Measurements from ENCODE around the gene UAP1L1.
A peak's percentile ranks its signal among the peaks of the same experiment; 100 is the strongest.

The UAP1L1 gene

DNA sequence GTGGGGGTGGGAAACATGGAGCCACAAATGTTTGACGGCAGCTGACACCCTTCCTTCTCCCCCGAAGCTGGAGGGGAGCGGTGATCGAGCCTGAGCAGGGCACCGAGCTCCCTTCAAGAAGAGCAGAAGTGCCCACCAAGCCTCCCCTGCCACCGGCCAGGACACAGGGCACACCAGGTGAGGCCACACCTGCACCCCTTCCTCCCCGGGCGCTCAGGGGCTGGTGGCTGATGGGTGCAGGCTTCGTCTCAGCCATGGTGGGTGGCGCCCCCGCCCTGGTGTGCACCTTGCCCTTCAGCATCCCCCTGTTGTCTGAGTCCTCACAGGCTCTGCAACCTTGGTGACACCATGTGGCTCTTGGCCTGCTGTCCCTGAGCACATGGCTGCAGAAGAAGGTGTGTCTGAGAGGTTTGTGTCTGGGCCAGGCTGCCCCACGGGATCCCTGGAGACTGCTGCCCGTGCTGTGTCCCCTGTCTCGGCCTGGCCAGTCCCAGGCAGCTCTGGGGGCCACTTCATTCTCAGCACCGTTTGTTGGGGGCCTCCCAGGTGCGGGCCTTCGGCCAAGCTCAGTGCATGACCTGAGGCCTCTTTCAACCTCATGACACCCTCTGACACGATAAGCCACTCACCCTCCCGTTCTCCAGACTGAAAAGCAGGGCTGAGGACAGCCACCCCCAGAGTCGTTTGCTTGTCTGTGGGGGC is 20.6 kb downstream of the UAP1L1 start:
- DNase-seq (ENCODE audit: low spot score), result no peak

DNA sequence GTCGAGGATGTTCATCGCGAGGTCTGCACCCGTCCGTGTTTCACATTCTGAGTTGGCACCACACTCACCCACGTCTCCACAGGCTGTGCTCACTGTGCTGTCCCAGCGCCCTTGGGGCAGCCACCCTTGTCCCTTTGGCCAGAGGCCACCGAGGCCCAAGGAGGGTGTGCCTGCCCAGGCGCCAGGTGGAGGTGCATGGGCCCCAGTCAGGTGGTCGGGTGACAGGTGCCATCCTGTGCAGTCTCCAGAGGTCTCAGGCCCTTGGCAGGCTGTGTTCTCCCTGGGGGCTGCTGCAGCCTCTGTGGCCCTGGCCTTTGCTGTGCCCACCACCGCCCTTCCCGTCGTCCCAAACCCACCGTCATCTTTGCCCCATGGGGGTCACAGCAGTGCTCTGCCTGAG is 21.9 kb downstream of the UAP1L1 start:
- DNase-seq (ENCODE audit: low spot score), result no peak

DNA sequence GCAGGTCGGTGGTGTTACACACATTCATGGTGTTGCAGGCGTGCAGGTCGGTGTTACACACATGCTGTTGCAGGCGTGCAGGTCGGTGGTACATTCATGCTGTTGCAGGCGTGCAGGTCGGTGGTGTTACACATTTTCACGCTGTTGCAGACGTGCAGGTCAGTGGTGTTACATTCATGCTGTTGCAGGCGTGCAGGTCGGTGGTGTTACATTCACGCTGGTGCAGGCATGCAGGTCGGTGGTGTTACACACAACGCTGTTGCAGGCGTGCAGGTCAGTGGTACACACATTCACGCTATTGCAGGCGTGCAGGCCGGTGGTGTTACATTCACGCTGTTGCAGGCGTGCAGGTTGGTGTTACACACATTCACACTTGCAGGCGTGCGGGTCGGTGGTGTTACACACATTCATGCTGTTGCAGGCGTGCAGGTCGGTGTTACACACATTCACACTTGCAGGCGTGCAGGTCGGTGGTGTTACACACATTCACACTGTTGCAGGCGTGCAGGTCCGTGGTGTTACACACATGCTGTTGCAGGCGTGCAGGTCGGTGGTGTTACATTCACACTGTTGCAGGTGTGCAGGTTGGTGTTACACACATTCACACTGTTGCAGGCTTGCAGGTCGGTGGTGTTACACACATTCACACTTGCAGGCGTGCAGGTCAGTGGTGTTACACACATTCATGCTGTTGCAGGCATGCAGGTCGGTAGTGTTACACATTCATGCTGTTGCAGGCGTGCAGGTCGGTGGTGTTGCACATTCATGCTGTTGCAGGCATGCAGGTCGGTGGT is 26.1 kb downstream of the UAP1L1 start:
- no peak for DNase-seq (ENCODE audit: low spot score)

GRCh38 chr9:137105814-137106661 is 28.7 kb downstream of the UAP1L1 start:
- DNase-seq (ENCODE audit: low spot score), result no peak

DNA sequence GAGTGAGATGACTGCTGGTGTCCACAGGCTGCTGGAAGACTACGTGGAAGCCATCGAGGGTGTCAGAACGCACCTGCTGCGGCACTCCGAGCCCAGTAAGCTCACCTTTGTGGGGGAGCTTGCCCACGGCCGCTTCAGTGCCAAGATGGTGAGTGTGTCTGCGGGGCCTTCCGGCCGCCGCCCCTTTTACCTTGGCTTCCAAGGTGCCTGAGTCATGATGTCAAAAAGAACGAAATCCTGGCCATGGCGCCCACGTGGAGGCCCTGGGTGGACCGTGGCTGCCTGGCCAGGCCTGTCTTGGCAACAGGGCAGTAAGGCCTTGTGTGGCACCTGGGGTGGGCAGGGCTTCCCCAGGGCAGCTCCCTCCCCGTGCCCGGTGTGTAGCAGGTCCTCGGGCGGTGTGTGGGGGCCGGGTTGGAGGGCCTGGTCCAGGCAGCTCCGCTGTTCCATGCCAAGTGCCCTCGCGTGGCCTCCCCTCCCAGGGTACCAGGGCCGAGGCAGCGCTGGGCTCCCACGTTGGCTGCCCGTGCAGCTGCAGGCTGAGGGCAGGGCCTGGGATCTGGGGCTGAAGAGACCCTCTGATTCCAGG is 29.4 kb downstream of the UAP1L1 start:
- no peak for DNase-seq (ENCODE audit: low spot score)

GRCh38 chr9:137107312-137107921 is 30.1 kb downstream of the UAP1L1 start:
- no peak for DNase-seq (ENCODE audit: low spot score)

DNA sequence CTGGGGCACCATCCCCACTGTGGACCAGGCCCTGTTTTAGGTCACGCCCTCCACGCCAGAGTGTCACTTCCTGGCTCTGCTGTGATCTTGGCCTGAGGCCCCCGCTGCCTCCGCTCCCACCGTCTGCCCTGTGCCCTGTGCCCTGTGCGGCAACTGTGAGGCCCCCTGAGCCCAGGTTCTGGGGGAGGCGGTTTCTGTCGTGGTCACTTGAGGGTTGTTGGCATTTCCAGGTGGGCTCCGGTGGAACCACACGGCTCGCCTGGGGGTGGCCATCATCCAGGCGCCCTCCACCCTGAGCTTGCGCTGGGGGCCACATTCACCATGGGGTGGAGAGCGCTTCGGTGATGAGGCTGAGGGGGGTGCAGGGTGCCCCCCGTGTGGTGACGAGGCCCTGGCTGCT is 30.7 kb downstream of the UAP1L1 start:
- no peak for DNase-seq (ENCODE audit: low spot score)

- no peak for DNase-seq (ENCODE audit: low spot score)
These were observed 31.4 kb downstream of the UAP1L1 start for GRCh38 chr9:137108608-137109249.

DNA sequence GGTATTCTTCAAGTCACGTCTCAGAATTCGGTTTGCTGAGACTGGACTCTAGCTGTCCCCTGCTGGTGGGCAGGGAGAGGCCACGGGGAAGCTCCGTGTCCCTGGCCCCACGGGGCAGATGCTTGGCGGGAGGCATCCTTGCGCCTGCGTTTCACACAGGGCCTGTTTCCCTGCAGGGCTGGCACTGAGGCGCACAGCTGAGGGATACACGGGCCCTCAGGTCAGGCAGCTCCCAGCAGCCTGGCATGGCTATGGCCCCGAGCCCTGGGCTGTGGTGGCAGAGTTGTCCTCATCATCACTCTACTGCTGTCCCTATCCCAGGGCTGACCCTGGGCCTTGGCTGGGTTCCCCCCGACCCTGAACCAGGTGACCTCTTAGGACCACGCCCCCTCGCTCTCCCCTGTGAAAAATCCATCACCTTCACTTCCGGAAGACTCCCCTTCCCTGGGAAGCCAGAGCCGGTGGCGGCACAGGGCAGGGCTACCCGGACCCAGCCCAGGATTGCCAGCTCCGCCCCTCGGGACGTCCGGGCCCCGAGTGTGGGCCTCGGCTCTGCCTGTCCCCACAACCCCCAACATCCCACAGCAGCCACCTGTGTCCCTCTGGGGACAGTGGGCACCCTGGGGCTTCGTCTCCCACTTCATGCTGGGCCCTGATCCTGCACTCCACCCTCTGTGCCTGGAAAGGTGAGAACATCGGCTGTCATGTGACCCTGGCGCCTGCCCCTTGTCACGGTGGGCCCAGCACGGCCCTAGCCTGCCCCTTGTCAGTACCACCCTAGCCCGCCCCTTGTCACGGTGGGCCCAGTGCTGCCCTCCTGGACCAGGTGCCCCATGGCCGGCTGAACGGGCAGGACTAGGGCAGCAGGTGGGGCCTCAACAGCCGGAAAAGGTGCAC is 32.2 kb downstream of the UAP1L1 start:
- DNase-seq (ENCODE audit: low spot score), result no peak

DNA sequence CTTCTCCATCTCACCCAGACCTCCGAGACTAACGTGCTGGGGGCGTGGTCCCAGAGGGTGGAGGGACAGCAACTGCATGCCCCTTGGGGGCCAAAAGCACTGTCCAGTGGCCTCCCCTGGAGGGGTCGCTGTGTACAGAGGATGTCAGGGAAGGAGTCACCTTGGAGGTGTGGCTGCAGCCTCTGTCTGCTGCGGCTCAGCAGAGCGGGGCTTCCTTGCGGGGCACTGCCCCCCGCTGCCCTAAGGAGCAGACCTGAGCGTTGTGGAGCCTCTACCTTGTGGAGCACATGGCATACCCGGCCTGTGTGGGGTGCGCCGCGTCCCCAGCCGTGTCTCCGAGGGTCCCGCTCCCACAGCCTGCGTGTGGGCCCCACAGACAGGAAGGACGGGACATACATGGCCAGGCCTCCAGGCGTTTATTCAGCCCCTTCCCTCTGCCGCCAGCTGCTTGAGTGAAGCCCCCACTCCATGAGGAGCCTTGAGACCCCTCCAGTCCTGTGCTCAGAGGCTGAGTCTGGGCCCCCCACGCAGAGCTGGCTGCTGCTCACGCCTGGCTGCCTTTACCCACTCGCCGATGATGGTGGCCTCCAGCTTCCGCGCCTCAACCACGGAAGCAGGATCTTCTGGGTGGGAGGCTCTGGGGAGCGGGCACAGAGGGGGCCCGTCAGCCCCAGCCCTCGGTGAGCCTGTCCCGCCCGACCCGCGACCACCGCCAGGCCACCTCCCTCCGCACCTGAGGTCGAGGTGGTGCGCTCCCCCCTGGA is 33.0 kb downstream of the UAP1L1 start:
- no peak for DNase-seq (ENCODE audit: low spot score)

DNA sequence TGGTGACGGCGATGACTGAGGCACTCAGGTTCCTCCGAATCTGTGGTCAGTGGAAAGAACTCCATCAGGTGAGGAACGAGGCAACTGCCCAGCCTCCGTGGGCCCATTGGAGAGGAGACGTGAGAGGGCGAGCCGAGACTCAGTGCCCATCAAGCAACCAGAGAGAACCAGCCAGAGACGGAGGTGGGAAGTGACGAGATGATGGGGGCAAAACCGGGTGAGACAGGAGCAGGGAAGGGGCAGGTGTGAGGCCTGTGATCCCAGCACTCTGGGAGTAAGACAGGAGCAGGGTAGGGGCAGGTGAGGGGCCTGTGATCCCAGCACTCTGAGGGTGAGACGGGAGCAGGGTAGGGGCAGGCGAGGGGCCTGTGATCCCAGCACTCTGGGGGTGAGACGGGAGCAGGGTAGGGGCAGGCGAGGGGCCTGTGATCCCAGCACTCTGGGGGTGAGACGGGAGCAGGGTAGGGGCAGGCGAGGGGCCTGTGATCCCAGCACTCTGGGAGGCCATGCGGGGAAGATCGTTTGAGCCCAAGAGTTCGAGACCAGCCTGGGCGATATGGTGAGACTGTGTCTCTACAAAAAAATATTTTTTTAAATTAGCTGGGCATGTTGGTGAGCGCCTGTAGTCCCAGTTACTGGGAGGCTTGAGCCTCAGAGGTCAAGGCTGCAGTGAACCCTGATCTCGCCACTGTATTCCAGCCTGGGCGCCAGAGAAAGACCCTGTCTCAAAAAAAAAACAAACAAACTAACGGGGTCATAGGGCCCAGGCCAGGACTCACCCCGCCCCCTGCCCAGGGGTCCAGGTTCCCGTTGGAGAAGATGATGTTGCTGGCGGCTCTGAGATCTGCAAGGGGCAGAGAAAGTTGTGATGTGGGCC is 33.8 kb downstream of the UAP1L1 start:
- no peak for DNase-seq (ENCODE audit: low spot score)

DNA sequence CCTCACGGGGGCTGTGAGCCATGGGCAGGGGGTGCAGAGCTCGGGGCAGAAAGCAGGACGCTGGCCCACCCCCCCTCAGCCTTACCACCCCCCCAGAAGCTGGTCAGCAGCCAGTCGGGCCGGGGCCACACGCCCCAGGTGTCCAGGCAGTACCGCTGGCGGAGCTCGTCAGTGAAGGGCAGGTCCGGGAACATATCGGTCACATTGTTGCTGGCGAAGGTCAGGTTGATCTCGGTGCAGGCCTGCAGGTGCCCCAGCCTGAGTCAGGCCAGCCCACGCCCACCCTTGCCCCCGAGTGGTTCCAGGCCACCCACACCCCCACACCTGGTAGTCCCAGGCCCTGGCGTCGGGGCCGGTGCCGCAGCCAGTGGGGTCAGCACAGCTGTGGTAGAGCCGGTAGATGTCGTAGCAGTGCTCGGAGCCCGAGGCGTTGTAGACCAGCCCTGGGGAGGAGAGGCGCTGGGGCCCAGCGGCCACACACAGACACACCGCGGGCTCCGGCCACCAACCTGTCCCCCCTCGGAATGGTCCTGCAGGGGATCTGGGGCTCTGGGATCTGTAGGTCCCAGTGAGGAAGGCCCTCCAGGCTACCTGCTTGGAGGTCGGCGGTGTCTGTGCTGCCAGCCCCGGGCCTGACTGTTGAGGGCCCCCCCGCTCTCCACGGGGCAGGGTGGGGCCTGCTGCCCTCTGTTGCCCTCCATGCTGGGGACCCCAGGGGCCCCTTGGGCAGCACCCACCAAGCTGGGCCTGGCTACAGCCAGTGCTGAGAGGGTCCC is 34.7 kb downstream of the UAP1L1 start:
- no peak for DNase-seq (ENCODE audit: low spot score)

DNA sequence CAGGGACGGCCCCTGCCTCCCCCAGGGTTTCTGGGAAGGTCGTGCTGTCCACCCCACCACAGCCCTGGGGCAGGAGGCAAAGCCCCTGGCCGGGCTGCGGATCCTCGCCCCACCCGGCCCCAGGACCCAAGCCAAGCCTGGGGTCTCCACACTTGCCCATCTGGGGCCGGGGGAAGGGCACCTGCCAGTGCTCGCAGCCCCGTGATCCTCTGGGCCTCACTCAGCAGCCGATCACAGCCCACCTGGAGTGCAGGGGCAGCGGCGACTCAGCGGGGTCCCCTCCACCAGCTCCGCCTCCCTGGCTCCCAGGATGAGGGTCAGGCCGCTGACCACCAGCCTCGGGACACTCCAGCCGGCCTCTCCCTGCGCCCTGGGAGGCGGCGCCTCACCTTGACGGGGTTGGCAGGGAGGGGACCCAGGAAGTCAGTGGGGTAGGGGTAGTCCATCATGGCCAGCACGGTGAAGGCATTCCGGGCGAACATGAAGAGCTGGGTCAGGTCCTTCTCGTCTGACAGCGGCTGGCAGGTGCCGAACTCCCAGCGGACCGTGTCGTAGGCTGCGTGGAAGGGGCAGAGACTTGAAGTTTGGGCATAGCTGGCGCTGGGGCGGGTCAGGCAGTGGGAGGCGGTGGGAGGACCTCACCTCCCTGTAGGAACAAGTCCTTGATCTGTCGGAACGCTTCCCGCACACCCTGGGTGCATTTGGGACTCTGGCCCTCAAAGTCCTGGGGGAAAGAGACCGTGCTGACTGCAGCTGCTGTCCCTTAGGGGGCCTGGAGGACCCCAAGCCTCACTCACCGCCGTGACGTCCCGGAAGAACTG is 35.5 kb downstream of the UAP1L1 start:
- DNase-seq (ENCODE audit: low spot score), result no peak

DNA sequence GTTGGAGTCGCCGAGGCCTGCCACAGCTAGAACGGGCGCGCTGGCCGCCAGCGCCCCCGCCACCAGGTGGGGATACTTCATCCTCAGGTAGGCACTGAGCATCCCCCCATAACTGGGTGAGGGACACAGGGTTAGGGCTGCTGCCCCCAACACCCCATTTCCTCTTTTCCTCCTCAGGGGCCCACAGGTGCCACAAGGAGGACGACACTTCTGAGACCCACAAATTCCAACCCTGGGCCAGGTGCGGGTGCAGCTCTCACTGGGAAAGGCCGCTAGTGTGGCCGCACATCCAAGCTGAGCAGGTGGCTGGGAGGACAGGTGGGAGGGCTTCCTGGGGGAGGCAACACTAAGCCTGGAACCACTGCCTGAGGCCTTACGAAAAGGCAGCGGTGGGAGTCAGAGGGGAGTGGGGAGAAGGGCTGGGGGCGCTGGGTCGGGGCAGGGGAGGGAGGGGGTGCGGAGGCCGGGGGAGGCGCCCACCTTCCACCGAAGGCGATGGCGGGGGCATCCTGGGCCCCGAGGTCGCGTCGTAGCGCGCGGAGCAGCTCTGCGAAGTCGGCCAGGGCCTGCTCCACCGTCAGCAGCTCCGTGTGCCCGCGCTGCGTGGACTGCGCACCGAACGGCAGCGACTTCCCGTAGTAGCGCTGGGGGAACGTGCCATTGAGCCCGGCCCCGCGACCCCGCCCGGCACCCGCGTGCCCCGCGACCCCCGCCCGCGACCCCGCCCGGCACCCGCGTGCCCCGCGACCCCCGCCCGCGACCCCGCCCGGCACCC is 36.3 kb downstream of the UAP1L1 start:
- DNase-seq (ENCODE audit: low spot score), result peak; percentile 8

DNA sequence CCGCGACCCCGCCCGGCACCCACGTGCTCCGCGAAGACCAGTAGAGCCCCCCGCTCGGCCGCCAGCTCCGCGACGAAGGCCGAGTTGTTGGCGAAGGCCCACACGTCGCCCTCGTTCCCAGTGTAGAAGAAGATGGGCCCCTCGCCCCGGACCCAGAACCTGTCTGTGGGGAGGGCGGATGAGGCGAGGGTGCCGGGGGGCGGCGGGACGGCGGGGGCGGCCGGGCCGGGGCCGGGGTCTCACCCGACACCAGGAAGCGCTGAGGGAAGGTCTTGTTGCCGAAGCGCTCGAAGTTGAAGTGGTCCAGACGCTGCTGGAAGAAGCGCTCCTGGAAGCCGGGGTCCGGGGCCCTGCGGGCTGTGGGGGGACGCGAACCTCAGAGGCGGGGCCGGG is 36.9 kb downstream of the UAP1L1 start:
- no peak for DNase-seq (ENCODE audit: low spot score)

All from CD4-positive, alpha-beta T cell treated with Interleukin-2 at 100 ng/mL for 4 hours (primary cell).